Liver (tissue), 2 donors: ENCODE results near the gene TIE1.

Experiments
- CTCF ChIP-seq: fragments of 150-350 bp; IDR thresholded peaks from 2 replicates; pipeline ENCODE4 v1.5.1; 2017; ENCODE audit warnings: improper control_type of control experiment, low read depth, low read length; ENCODE audit not compliant: missing input control
- TF ChIP-seq, protein P1 (sequence below): IDR thresholded peaks from 2 replicates; pipeline ENCODE4 v1.6.1; 2016; ENCODE audit warnings: antibody characterized with exemption
- donor health status: healthy.

GRCh38 chr1:43252225-43252624 is 48.6 kb upstream of the TIE1 start:
- no peak for TF ChIP-seq CTCF
- TF ChIP-seq, protein P1, sequence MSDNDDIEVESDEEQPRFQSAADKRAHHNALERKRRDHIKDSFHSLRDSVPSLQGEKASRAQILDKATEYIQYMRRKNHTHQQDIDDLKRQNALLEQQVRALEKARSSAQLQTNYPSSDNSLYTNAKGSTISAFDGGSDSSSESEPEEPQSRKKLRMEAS = no peak
